Measurements from ENCODE around the gene SDHB.

- TF ChIP-seq, protein P1, sequence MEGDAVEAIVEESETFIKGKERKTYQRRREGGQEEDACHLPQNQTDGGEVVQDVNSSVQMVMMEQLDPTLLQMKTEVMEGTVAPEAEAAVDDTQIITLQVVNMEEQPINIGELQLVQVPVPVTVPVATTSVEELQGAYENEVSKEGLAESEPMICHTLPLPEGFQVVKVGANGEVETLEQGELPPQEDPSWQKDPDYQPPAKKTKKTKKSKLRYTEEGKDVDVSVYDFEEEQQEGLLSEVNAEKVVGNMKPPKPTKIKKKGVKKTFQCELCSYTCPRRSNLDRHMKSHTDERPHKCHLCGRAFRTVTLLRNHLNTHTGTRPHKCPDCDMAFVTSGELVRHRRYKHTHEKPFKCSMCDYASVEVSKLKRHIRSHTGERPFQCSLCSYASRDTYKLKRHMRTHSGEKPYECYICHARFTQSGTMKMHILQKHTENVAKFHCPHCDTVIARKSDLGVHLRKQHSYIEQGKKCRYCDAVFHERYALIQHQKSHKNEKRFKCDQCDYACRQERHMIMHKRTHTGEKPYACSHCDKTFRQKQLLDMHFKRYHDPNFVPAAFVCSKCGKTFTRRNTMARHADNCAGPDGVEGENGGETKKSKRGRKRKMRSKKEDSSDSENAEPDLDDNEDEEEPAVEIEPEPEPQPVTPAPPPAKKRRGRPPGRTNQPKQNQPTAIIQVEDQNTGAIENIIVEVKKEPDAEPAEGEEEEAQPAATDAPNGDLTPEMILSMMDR (IDR thresholded peaks at IDR 0.05), result peak in 1 of 6 experiments; percentile 16
- TF ChIP-seq POLR2A (IDR thresholded peaks at IDR 0.05), result no peak
These were observed 66.9 kb downstream of the SDHB start for GRCh38 chr1:16986962-16987361.

Measured in adrenal gland (tissue), 5 donors.